Measurements from ENCODE around the gene MOV10. TPM values are rescaled to one million over a fixed set of nuclear protein-coding genes. Genes with fewer than 3 reads are reported as not detected.
A peak's percentile ranks its signal among the peaks of the same experiment; 100 is the strongest.

The MOV10 gene
- total and polyA plus RNA-seq, 8 donors: 57.8 to 81.3 (median 71.3) TPM

- intact Hi-C loops (cut with DNase I): loop anchor here in 1 of 2 donors (5.0 kb wide), 1 partner anchor 88 kb away; no protein-coding TSS in a partner anchor
- peak overlapping the region; percentile 56 to 67 for H3K4me3 ChIP-seq
- ATAC-seq (peak; percentile 0), DNase-seq (peak in 2 of 4 donors; percentile 55 to 88)
- TF ChIP-seq CTCF (IDR thresholded peaks at IDR 0.05): no peak
- H3K9me3 ChIP-seq: no peaks in the 10 kb centered on the region
- no peaks in the 10 kb centered on the region for H3K36me3 ChIP-seq
- peaks cover 13 to 37% of the 10 kb centered on the region in 2 donors for H3K4me1 ChIP-seq
- peaks cover 0 to 31% of the 10 kb centered on the region in 2 donors for H3K27me3 ChIP-seq
- no peak overlapping the region for H3K27ac ChIP-seq
Measured at GRCh38 chr1:112714313-112715263, 40.1 kb downstream of the MOV10 start.

- Histone ChIP-seq H3K4me1 (peaks cover 13 to 37% of the 10 kb centered on the region in 2 donors), H3K27me3 (peaks cover 0 to 38% of the 10 kb centered on the region in 2 donors), H3K4me3 (peak within 1 kb of the TSS; percentile 56 to 67), H3K9me3 (no peaks in the 10 kb centered on the region), H3K36me3 (no peaks in the 10 kb centered on the region), H3K27ac (peak within 1 kb of the TSS in 1 of 2 donors; percentile 58)
- intact Hi-C loops (cut with DNase I): loop anchor here in 1 of 2 donors (5.0 kb wide), 1 partner anchor 87 kb away; no protein-coding TSS in a partner anchor
- no peak for TF ChIP-seq CTCF (IDR thresholded peaks at IDR 0.05)
- DNase-seq: peak; percentile 75 to 100 (median 94)
- ATAC-seq: peak; percentile 91
Measured at GRCh38 chr1:112715264-112716053, 41.0 kb downstream of the MOV10 start, which contains the start of gene PPM1J. Gene PPM1J (minus strand): TSS chr1:112715332. CDS start chr1:112715301, 31 bp downstream.

GRCh38 chr1:112716133-112716720, 41.8 kb downstream of the MOV10 start:
- intact Hi-C loops (cut with DNase I): loop anchor here in 1 of 2 donors (5.0 kb wide), 1 partner anchor 86 kb away; no protein-coding TSS in a partner anchor
- H3K27ac ChIP-seq: peak overlapping the region in 1 of 2 donors; percentile 58
- H3K36me3 ChIP-seq: no peaks in the 10 kb centered on the region
- DNase-seq (peak; percentile 87 to 94 (median 88)), ATAC-seq (peak; percentile 81)
- peaks cover 13 to 37% of the 10 kb centered on the region in 2 donors for H3K4me1 ChIP-seq
- H3K27me3 ChIP-seq: peaks cover 0 to 38% of the 10 kb centered on the region in 2 donors
- peak overlapping the region in 1 of 2 donors; percentile 56 for H3K4me3 ChIP-seq
- H3K9me3 ChIP-seq: no peaks in the 10 kb centered on the region
- peak; percentile 91 to 98 for TF ChIP-seq CTCF (IDR thresholded peaks at IDR 0.05)

GRCh38 chr1:112717263-112717873, 42.9 kb downstream of the MOV10 start:
- intact Hi-C loops (cut with DNase I): loop anchor here in 1 of 2 donors (5.0 kb wide), 1 partner anchor 85 kb away; no protein-coding TSS in a partner anchor
- DNase-seq: no peak
- H3K4me3 ChIP-seq: no peak overlapping the region
- H3K27me3 ChIP-seq: peaks cover 0 to 45% of the 10 kb centered on the region in 2 donors
- no peak overlapping the region for H3K27ac ChIP-seq
- H3K4me1 ChIP-seq: peaks cover 13 to 40% of the 10 kb centered on the region in 2 donors
- no peak for TF ChIP-seq CTCF (IDR thresholded peaks at IDR 0.05)
- ATAC-seq: no peak
- H3K36me3 ChIP-seq: no peaks in the 10 kb centered on the region
- H3K9me3 ChIP-seq: no peaks in the 10 kb centered on the region

Measured in left lung (tissue), 10 donors.